Duodenal mucosa (tissue), 2 donors: Measurements from ENCODE around the gene SLC6A17.

ENCODE experiments used
- H3K27ac ChIP-seq: one replicate; pipeline ENCODE4 v1.7.0; 2013; ENCODE audit warnings: low read depth, low read length
- H3K27me3 ChIP-seq, 2 donors: one replicate each; pipeline ENCODE4 v1.7.0; 2013; ENCODE audit warnings: low read length in 2 of 2, control low read depth in 1 of 2; ENCODE audit not compliant: insufficient read depth in 2 of 2, control insufficient read depth in 1 of 2
- H3K36me3 ChIP-seq, 2 donors: one replicate each; pipeline ENCODE4 v1.7.0; 2013; ENCODE audit warnings: low read length in 2 of 2, control low read depth in 1 of 2; ENCODE audit not compliant: insufficient read depth in 2 of 2, control insufficient read depth in 1 of 2
- H3K4me1 ChIP-seq, 2 donors: one replicate each; pipeline ENCODE4 v1.7.0; 2013; ENCODE audit warnings: low read length in 2 of 2, control low read depth in 1 of 2; ENCODE audit not compliant: insufficient read depth in 2 of 2, control insufficient read depth in 1 of 2
- H3K4me3 ChIP-seq, 2 donors: one replicate each; pipeline ENCODE4 v1.7.0; 2013; ENCODE audit warnings: low read length in 2 of 2, low read depth in 1 of 2
- H3K9ac ChIP-seq, 2 donors: one replicate each; pipeline ENCODE4 v1.7.0; 2013; ENCODE audit warnings: low read length in 2 of 2, low read depth in 1 of 2
- H3K9me3 ChIP-seq, 2 donors: one replicate each; pipeline ENCODE4 v1.7.0; 2013; ENCODE audit warnings: low read length in 2 of 2, control low read depth in 1 of 2; ENCODE audit not compliant: control insufficient read depth in 1 of 2

The SLC6A17 gene

GRCh38 chr1:110235834-110236682 is 85.8 kb downstream of the SLC6A17 start:
- Histone ChIP-seq H3K4me3 (no peak overlapping the region), H3K27me3 (no peaks in the 10 kb centered on the region), H3K9ac (no peak overlapping the region), H3K9me3 (no peaks in the 10 kb centered on the region), H3K36me3 (peaks cover 0 to 3% of the 10 kb centered on the region in 2 donors), H3K27ac (no peak overlapping the region), H3K4me1 (peaks cover 9 to 14% of the 10 kb centered on the region in 2 donors)

GRCh38 chr1:110237386-110238152 is 87.3 kb downstream of the SLC6A17 start:
- peaks cover 9 to 14% of the 10 kb centered on the region in 2 donors for H3K4me1 ChIP-seq

GRCh38 chr1:110239441-110240430 is 89.4 kb downstream of the SLC6A17 start:
- H3K27me3 ChIP-seq, result no peaks in the 10 kb centered on the region
- H3K27ac ChIP-seq, result no peak overlapping the region
- H3K4me3 ChIP-seq, result no peak overlapping the region
- peaks cover 9 to 14% of the 10 kb centered on the region in 2 donors for H3K4me1 ChIP-seq
- H3K9ac ChIP-seq, result no peak overlapping the region
- no peaks in the 10 kb centered on the region for H3K9me3 ChIP-seq
- H3K36me3 ChIP-seq, result no peaks in the 10 kb centered on the region

More at GRCh38 chr1:110237386-110238152, 87.3 kb downstream of the SLC6A17 start:
- Histone ChIP-seq H3K27ac (no peak overlapping the region), H3K36me3 (peaks cover 0 to under 1% of the 10 kb centered on the region in 2 donors), H3K27me3 (no peaks in the 10 kb centered on the region), H3K4me3 (no peak overlapping the region), H3K9me3 (no peaks in the 10 kb centered on the region), H3K9ac (no peak overlapping the region)

- Histone ChIP-seq H3K27me3 (no peaks in the 10 kb centered on the region), H3K27ac (no peak overlapping the region), H3K4me3 (no peak overlapping the region), H3K4me1 (peaks cover 5 to 9% of the 10 kb centered on the region in 2 donors), H3K9me3 (no peaks in the 10 kb centered on the region), H3K9ac (no peak overlapping the region), H3K36me3 (no peaks in the 10 kb centered on the region)
Measured at GRCh38 chr1:110240476-110241210, 90.3 kb downstream of the SLC6A17 start.

- Histone ChIP-seq H3K4me3 (no peak overlapping the region), H3K9ac (no peak overlapping the region), H3K9me3 (no peaks in the 10 kb centered on the region), H3K27ac (no peak overlapping the region), H3K36me3 (no peaks in the 10 kb centered on the region), H3K27me3 (no peaks in the 10 kb centered on the region), H3K4me1 (no peaks in the 10 kb centered on the region)
Measured at GRCh38 chr1:110241516-110241915, 91.2 kb downstream of the SLC6A17 start.

- H3K9me3 ChIP-seq, result no peaks in the 10 kb centered on the region
- no peak overlapping the region for H3K4me3 ChIP-seq
- no peaks in the 10 kb centered on the region for H3K36me3 ChIP-seq
- H3K4me1 ChIP-seq, result no peaks in the 10 kb centered on the region
- H3K27ac ChIP-seq, result no peak overlapping the region
- H3K27me3 ChIP-seq, result no peaks in the 10 kb centered on the region
- no peak overlapping the region for H3K9ac ChIP-seq
Measured at GRCh38 chr1:110242062-110242461, 91.8 kb downstream of the SLC6A17 start.

- Histone ChIP-seq H3K36me3 (no peaks in the 10 kb centered on the region), H3K9me3 (no peaks in the 10 kb centered on the region), H3K4me1 (no peaks in the 10 kb centered on the region), H3K27me3 (no peaks in the 10 kb centered on the region), H3K4me3 (no peak overlapping the region), H3K9ac (no peak overlapping the region), H3K27ac (no peak overlapping the region)
Measured at GRCh38 chr1:110242731-110243130, 92.4 kb downstream of the SLC6A17 start.

GRCh38 chr1:110243146-110243545 is 92.9 kb downstream of the SLC6A17 start:
- no peak overlapping the region for H3K27ac ChIP-seq
- no peaks in the 10 kb centered on the region for H3K36me3 ChIP-seq
- H3K9ac ChIP-seq, result no peak overlapping the region
- H3K9me3 ChIP-seq, result no peaks in the 10 kb centered on the region
- H3K4me3 ChIP-seq, result no peak overlapping the region
- H3K27me3 ChIP-seq, result no peaks in the 10 kb centered on the region
- H3K4me1 ChIP-seq, result no peaks in the 10 kb centered on the region

GRCh38 chr1:110243574-110243973 is 93.3 kb downstream of the SLC6A17 start:
- H3K36me3 ChIP-seq, result no peaks in the 10 kb centered on the region
- no peaks in the 10 kb centered on the region for H3K27me3 ChIP-seq
- no peaks in the 10 kb centered on the region for H3K9me3 ChIP-seq
- no peaks in the 10 kb centered on the region for H3K4me1 ChIP-seq
- H3K4me3 ChIP-seq, result no peak overlapping the region
- H3K27ac ChIP-seq, result no peak overlapping the region
- H3K9ac ChIP-seq, result no peak overlapping the region
